Glomerular visceral epithelial cell (primary cell): ENCODE results near the gene STYX.

Experiments
- DNase-seq: peaks from one replicate; pipeline ENCODE4 v3.0.0-alpha.2; 2016; ENCODE audit errors: extremely low spot score

The STYX gene

DNA sequence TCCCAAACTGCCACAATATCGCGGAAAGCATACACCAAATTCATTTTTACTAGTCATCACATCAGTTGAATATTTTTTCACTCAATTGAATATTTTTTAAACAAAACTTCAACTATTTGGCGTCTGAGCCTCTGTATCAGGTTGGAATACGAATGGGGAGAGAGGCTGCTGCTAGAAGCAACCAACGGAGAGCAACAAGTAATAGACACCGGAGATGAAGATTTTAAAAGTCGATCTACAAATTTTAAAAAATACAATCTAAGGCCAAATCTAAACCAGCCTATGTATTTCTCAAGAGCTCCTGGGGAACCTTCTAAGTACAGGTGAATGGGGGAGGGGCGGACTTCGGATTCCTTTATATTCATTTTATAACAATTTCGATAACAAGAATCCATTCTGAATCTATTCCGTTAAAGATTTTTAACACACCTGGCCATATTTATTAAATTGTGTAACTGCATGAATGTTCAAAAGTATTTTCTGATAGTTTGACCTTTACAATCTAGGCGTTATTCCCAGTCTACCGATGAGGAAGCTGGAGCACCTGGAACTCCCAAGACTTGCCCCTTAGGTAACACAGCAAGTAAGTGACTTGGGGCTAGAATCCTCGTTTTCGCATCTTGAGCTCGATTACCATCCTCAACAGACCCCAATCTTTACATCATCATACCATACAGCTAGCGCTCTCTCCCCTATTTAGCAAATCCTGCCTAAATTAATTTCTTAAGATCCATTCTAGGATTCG lies 60.2 kb downstream of the STYX start:
- DNase-seq, result no peak

DNA sequence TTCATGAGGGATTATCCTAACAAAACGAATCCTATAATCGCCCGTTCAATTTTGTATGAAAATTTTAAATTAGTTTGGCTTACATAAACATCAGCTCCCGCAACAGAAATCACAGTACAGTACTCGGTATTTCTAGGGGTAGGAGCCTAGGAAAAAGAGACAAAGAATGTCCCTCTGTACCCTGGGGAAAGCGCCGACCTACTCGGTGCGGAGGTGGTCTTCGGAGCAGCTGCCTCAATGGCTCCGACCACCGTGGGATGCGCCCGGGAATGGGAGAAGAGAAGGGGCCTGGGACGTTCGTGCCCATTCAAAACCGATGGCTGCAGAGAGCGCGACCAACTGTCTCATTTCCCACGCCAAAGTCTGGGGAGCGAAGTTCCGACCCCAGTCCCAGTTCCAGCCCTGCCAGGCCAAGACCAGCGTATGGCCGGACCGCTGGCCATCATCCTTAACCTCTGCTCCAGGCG lies 60.8 kb downstream of the STYX start:
- DNase-seq, result no peak

DNA sequence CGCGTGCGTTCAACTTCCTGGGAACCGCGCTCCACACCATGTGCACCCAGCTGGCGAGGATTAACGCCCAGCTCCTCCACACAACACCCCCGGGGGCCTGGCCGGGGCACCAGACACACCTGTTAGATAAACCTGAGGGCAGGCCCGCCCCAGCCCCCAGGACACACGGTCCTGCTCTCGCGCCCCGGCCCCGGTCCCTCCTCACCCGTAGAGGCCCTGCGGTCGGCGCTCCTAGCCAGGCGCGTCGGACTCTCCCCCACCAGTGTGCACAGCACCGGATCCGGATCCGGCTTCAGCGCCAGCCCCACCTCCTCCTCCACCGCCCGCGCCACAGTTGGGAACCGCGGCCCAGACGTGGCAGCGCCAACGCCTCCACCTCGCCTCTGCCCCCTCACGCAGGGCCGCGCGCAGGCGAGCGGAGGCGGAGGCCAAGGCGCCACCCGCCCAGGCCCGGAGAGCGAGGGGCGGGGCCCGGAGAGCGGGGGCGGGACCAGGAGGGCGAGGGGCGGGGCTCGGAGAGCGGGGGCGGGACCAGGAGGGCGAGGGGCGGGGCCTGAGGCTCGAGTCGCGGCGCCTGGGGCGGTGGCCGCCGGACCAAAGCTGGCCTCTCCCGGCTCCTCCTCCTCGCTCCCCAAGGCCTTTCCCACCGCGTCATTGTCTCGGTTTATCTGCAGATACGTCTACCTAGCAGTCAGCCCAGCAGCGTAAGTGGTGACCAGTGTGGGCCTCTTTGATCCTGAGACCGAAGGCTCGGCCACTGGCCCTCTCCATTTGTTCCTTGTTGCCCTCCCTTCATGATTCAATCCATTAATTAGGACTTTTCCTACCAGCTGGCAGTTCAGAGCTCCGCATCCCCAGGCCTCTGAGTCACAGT lies 61.5 kb downstream of the STYX start, which contains the start of gene GNPNAT1:
TSS of gene GNPNAT1 (minus strand) at position 385 of the 874 bp plus-strand sequence. CDS start 6,957 bp downstream, outside the sequence.
- peak; percentile 95 for DNase-seq

DNA sequence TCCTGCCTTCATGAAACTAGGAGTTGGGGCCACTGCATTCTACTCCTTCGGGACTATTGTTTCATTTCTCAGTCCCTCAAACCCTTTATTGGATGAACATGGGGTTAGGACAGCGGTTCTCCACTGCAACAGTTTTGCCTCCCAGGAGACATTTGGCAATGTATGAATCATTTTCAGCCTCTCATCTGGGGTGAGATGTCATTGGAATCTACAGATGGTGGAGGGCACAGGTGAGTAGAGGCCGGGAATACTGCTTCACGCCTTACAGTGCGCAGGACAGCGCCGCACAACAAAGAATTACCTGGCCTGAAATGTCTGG lies 62.1 kb downstream of the STYX start:
- DNase-seq, result no peak

DNA sequence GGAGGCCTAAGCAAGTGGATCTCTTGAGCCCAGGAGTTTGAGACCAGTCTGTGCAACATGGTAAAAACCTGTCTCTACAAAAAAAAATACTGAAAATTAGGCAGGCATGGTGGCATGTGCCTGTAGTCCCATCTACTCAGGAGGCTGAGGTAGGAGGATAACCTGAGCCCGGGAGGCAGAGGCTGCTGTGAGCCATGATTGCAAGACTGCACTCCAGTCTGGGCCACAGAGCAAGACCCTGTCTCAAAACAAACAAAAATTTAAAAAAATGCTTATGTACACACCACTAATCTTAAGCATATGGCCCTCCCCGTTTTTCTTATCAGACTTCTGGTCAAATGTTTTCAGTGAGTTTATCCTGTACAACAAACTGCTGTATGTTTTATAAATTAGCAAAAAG lies 63.1 kb downstream of the STYX start:
- no peak for DNase-seq

DNA sequence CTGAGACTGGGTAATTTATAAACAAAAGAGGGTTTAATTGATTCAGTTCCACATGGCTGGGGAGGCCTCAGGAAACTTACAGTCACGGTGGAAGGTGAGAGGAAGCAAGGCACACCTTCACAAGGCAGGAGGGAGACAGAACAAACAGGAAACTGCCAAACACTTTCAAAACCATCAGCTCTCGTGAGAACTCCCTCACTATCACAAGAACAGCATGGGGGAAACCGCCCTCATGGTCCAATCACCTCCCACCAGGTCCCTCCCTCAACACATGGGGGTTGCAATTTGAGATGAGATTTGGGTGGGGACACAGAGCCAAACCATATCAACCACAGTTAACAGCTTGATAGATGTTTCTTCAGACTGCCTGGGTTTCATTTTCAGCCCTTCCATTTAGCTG lies 67.7 kb downstream of the STYX start:
- no peak for DNase-seq

DNA sequence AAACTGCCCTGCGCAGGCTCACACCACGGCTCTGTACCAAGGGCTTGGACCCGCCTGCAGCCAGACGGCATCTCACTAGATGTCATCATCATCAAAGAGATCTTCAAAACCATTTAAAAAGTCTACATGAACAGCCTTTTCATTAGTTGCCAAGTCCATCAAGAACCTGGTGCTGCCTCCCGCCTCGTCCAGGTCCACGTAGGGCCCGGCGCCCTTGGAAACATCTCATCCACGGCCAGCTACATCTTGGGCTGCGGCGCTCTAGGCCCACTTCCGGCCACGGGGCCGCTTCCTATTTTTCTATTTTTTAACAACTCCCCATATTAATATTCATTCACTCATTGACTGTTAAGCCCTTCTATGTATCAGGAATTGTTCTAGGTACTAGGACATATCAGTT lies 68.9 kb downstream of the STYX start:
- DNase-seq, result no peak

DNA sequence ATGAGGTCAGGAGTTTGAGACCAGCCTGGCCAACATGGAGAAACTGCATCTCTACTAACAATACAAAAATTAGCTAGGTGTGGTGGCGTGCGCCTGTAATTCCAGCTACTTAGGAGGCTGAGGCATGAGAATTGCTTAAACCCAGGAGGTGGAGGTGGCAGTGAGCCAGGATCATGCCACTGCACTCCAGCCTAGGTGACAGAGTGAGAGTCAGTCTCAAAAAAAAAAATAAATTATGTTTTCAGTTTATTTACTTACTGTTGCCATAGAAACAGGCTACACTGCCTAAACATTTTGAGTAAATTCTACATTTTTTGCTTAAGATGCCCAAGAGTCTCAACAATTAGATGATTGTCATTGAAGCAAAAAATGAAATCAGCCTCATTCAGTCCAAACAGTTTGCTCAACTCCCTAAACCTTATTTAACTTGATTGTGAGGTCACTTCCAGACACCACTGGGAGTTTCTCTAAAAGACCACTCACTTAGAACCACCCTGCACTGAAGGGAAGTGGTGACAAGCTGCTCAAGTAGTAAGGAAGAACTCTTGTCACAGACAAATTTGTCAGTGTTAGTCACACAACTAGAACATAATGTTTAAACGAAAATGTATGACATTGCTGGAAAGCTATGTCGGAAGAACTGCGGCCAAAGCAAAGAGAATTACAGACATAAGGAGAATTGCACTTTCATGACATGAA lies 71.2 kb downstream of the STYX start:
- peak; percentile 66 for DNase-seq

DNA sequence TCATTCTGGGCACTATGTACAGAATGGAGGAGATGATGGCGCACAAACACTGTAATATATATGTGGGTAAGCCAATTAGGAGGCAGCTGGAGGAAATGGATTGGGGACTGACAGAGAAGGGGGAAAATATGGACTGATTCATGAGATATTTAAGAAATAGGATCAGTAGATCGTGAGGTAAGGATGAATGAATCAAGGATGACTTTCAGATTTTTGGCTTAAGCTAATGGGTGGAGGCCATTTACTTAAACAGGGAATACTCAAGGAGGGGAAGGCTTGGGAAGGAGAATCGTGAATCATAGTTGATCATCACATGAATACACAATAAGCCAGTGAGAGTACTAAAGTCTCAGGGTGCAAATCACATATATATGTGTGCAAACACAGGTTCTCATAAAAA lies 72.6 kb downstream of the STYX start:
- no peak for DNase-seq

DNA sequence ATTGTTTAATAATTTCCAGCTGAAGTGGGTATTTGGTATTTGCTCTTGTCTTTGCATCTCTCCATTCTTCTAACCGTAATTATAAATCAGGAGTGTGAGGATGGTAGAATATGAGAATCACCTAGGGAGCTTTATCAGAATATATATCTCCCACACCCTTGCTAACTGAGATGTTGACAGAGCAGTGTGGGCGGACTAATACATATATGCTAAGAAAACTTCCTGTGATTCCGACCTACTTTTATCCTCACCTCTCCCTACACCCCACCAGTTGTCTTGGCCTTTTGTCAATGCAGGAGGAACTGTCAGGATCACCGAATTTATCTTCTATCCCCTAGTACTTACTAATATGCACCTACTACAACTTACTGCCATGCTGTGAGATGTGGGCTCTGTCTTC lies 76.1 kb downstream of the STYX start:
- DNase-seq, result no peak

DNA sequence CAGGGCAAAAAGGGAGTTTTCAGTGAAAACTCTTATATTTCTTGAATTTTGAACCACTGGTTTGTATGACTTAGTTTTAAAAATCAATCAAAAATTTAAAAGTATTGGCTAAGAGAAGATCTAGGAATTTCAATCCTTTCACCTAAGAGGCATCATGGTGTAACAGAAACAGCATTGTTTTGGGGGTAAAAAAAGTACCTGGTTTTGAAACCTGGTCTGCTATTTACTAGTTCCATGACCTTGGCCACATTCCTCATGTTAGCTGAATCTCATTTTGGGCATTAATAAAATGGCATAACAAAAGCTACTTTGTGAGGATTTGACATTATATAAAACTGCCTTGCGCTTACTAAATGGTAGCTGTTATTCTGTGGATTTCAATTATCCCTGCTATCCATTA lies 78.1 kb downstream of the STYX start:
- DNase-seq, result no peak

DNA sequence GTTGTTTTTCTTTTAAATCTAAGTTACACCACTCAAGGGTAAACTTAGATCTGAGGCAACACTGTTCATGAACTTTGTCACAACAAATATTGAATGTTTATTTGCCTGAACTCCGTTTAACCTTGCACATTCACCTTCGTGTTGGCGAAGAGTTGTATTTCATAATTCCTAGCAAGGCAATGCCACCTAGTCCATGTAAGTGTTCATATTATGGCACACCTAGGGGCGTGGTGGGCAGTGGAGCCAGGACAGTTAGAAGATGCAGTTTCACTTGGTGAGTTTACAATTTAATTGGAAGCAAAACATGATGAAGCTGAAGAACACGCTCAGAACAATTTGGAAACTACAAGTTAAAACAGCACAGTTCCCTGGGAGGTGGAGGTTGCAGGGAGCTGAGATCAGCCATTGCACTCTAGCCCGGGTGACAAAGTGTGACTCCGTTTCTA lies 91.9 kb downstream of the STYX start:
- no peak for DNase-seq

DNA sequence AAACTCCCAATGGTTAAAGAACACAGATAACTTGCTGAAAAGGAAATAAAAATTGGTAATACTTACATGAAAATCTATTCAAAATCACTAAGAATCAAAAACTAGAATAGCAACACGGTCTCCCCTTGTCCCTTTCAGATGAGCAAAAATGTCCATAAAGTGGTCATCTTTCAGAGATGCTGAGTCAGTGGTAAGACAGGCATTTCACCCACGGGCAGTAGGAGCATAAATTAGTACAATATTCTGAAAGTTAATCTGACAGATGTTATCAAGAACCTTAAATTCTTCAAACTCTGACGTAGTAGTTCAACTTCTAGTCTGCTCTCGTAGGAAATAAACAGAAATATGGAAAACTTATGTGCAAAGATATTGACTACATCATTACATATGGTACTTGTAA lies 94.5 kb downstream of the STYX start:
- DNase-seq, result no peak
